ENCODE measurements around the gene THAP4.
"Not testable (repeated sequence)": the region's sequence is repeated elsewhere in the genome, so short reads cannot be mapped to it uniquely, and the experiment has no call there.

Gene THAP4

DNA sequence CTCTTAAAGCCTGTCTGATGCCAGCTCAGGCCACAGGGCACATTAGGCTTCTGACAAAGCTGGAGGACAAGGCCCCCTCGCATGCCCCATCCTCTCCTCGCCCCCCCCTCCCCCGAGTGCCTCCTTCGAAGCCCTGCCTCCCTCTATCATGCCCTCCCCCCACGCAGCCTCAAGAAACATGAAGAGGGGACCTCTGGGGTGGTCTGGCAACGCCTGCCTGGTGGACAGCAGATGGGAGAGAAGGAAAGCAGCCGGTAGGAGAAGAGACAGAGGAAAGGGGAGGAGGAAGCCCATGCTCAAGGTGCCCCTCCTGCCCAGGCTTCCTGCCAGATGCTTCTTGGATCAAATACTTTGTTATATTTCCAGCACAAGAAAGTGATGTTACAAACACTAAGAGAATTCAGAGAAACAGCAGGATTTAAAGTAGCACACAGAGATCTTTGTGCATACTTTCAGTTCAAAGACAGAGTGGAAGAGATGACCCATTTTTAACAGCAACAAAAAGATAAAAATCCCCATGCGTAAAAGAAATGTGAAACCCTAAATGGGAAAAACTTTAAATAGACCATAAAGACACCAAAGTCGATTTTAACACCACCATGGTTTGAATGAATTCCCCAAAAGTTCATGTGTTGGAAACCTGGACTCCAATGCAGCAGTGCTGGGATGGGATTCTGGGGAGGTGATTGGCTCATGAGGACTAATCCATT, 59.4 kb downstream of the THAP4 start:
- no peak for DNase-seq

DNA sequence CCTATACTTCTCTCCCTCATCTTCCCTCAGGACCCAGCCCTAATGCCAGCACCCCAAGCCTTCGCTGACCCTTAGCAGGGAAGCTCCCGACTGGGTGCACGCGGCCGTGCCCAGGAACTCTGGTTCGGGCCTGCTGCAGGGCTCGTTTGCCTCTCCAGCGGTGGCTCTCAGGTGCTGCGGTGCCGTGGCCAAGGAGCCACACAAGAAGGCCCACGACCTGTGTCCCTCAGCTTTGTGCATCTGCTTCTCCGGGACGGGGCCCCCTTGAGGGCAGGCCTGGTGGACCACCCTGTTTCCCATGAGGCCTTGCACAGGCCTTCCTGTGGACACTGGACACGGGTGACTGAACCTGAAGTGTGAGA, 60.7 kb downstream of the THAP4 start:
- no peak for DNase-seq

DNA sequence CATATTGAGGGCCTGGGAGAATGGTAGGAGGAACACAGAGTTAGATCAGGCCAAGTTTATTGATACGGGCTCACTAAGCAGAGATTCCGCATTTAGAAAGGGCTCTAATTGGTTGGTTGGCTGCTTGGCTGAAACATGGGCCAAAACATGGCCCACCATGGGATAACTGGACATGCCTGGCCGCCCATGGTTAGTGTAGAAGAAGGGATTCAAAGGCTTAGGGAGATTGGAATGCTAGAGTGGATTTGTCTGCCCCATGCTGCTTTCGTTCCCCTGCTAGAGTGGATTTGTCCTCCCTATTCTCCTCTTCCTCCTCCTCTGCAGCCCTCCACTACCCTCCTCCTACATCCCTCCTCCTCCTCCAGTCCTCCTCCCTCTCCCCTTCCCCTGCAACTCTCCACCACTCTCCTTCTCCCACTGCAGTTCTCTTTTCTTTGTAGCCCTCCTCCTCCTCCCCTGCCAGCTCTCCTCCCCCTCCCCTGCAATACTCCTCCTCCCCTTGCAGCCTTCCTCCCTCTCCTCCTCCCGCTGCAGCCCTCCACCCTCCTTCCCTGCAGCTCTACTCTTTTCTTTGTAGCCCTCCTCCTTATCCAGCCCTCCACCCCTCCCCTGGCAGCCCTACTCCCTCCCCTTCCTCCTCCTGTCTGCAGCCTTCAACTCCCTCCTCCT, 61.2 kb downstream of the THAP4 start:
- DNase-seq = no peak

DNA sequence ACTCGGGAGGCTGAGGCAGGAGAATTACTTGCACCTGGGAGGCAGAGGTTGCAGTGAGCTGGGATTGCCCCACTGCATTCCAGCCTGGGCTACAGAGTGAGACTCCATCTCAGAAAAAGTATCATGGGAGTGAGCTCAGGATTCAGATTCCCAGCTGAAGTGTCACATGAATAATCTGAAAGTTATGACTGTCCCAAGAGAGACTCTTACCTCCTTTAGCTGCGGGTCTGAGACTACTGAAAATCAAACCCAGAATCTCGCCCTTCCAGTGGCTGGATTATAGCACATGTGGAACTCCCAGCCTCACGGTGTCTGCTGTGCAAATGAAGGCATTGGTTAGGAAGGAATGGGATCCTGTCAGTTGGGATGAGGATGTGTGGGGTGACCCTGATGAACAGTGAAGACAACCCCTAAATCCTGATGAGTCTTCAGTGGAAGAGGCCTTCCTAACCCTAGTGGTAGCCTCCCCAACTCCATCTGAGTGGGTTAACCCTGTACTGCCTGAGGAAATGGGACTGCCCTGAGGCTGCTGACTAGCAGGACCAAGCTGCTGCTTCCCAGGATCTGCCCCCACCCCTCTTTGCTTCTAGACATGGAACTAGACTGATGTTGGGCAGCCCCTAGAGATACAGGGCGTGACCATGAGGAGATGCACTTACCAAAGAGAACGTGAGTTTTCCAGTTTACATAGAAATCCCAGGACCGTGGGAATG, 61.9 kb downstream of the THAP4 start:
- DNase-seq = no peak

DNA sequence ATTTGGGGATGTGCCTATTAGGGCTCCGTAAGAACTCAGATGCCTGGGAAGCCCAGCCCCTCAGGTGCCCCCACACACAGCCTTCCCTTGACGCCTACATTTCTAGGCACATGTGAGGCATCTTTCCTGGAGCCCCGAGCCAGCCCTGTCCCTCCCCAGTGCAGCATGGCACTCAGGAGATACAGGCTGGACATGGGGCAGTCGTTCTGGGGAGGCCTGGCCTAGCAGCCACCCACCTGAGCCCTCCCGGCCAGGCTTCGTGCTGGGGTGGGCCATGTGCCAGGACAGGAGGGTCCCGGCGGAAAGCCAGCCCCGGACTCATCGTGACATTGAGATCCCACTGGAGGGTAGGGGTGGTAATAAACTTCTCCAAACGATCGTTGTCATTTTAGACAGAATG, 63.2 kb downstream of the THAP4 start:
- no peak for DNase-seq

DNA sequence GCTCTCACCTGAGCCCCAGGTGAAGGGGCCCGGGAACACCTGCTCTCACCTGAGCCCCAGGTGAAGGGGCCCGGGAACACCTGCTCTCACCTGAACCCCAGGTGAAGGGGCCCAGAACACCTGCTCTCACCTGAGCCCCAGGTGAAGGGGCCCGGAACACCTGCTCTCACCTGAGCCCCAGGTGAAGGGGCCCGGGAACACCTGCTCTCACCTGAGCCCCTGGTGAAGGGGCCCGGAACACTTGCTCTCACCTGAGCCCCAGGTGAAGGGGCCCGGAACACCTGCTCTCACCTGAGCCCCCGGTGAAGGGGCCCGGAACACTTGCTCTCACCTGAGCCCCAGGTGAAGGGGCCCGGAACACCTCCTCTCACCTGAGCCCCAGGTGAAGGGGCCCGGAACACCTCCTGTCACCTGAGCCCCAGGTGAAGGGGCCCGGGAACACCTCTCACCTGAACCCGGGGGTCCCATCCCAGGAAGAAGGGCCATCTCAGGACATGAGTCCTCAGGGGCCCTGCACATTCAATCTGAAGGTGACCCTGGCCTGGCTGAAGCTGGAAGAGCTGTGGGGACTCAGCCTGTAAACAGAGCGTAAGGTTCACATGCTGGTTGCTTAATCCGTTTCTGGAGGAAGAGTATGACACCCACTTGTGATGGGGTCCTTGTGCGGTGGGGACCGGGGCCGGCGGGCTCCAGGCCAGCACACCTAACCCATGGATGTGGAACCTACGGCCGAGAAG, 63.9 kb downstream of the THAP4 start:
- DNase-seq = not testable (repeated sequence)

DNA sequence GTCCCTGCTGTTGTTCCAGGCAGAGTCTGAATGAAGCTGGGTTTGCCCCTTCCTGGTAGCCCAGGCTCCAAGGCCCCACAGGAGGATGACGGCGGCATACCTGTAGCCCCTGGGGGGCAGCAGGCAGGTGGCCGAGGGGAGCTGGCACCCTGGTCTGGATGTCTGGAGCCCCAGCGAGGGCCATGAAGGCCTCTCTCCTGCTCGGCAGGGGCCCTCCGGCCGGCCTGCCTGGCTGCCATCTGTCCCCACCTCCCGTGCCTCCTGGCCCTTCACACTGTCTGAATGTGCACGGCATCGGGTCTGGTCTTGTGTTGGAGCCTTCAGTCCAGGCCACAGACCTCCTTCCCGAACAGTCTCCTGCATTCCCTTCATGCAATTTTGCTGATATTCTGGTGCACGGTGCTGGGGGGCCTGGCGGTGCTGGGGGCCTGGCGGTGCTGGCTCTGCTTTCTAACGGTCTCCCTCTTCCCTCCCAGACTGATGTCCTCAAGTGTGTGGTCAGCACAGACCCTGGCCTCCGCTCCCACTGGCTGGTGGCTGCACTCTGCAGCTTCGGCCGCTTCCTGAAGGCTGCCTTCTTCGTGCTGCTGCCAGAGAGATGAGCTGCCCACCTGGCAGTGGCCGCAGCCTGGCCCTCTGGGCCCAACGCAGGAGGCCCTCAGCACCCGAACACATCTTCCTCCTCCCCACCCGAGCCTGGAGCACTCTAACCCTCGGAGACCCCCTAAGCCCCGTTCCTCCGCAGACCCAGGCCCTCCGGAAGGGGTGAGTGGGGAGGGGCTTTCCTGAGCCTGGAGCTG, 64.9 kb downstream of the THAP4 start:
- no peak for DNase-seq

DNA sequence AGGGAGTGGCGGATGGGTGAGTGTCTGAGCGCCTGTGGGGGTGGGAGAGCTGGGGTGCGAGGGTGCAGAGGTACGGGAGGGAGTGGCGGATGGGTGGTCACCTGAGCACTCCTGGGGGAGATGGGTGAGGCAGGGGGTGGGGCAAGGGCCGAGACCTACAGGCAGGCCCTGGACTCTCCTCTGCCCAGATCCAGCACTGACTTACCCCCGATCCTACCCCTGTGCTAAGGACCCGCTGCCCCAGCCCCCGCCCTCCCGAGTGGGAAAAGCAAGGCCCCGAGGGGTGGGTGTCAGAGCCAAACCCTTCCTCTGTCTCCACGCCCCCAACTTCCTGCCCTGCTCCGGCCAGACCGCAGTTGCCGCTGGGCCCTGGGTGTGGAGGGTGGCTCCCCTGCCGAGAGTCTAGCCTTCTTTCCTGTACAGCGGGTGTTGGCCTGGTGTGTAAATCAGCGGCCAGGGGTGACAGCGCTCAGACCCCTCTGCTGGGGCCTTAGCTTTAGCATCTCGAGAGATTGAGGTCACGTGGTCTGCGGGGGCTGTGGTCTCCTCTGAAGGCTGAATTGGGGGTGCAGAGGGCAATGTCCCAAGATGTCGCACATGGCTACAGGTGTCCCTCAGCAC, 65.9 kb downstream of the THAP4 start:
- DNase-seq = no peak

DNA sequence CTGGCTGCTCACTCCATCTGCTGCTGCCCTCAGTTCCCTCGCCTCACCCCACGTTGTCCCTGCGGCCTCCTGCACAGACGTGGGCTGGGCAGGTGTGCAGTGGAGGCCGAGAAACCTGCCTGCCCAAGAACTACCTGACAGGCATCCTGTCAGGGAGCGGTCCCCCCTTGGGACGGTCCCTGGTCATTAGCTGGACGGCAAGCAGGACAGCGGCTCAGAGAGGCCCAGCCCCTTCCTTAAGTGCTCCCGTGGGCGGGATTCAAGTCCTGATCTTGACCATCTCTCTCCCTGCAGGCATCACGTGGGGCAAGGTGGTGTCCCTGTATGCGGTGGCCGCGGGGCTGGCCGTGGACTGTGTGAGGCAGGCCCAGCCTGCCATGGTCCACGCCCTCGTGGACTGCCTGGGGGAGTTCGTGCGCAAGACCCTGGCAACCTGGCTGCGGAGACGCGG, 67.1 kb downstream of the THAP4 start:
- no peak for DNase-seq

DNA sequence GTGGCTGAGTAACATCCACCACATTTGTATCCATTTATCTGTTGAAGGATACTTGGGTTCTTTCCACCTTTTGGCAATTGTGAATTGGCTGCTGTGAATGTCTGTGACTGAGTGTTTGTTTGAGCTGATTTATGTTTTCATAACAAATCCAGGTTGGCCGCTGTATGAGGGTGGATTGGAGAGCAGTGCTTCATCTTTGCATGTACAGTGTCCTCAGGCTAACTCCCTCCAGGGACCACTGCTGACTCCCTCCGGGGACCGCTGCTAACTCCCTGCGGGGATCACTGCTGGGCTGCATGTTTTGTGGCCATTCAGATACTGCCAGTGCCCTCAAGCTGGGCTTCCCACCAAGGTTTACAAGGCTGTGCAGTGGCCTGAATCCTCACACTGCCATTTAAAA, 68.2 kb downstream of the THAP4 start:
- DNase-seq = no peak

DNA sequence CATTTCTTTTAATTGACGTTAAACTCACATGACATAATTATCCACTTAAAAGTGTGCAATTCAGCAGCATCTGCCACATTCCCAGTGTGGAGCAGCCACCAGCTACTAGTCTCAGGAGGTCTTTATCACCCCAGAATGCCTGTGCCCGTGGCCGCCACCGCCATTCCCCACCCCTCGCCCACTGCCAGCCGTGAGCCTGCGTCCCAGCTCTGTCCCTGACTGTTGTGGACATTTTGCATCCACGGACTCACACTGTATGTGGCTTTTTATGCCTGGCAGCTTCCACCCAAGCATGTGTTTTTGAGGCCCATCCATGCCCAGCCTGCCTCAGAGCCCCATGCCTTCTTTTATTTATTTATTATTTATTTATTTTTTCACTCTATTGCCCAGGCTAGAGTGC, 69.2 kb downstream of the THAP4 start:
- DNase-seq = no peak

DNA sequence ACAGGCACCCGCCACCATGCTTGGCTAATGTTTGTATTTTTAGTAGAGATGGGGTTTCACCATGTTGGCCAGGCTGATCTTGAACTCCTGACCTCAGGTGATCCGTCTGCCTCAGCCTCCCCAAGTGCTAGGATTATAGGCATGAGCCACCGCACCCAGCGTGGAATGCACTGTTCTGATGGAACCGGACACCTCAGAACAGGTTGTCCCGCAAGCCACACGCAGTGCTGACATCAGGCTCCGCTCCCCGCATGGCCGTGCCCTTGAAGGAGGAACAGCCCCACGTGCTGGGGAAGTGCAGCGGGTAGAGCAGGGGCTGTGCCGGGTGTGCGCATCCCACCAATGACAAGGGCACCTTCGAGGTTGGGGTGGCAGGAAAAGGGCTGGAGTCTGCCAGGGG, 69.7 kb downstream of the THAP4 start:
- DNase-seq = not testable (repeated sequence)

DNA sequence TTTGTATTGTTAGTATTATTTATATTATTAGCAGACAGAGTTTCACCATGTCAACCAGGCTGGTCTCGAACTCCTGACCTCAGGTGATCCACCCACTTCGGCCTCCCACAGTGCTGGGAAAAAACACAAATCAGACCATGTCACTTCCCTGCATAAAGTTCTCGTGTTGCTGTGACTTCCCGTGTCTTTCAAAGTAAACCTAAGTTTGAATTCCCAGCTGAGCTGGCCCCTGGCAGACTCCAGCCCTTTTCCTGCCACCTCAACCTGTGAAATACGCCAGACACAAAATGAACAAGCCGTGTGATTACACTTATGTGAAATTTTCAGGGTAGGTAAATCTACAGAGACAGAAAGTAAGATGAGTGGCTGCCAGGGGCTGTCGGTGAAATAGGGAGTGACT, 70.5 kb downstream of the THAP4 start:
- no peak for DNase-seq

DNA sequence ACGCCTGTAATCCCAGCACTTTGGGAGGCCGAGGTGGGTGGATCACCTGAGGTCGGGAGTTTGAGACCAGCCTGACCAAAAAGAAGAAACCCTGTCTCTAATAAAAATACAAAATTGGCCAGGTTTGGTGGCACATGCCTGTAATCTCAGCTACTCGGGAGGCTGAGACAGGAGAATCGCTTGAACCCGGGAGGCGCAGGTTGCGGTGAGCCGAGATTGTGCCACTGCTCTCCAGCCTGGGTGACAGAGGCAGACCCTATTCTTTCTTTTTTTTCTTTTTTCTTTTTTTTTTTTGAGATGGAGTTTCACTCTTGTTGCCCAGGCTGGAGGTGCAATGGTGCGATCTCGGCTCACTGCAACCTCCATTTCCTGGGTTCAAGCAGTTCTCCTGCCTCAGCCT, 70.9 kb downstream of the THAP4 start:
- DNase-seq = not testable (repeated sequence)

DNA sequence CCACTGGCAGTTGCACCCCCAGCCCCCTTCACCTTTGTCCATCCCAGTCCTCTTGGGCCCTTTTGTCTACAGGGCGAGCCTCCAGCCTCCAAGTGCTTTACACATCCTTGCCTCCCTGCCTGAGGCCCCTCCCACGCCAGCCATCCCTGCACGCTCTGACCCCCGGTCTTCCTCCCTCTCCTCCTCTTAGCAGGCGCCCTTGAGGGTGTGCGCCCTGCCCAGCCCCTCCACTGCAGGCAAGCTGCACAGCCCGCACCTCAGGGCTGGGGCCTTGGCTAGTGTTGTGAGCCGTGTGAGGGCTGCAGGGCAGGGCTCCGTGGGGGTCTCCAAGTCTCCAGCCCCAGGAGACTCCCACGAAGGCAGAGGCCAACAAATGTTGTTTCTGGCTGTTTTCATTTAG, 71.5 kb downstream of the THAP4 start:
- DNase-seq = no peak

DNA sequence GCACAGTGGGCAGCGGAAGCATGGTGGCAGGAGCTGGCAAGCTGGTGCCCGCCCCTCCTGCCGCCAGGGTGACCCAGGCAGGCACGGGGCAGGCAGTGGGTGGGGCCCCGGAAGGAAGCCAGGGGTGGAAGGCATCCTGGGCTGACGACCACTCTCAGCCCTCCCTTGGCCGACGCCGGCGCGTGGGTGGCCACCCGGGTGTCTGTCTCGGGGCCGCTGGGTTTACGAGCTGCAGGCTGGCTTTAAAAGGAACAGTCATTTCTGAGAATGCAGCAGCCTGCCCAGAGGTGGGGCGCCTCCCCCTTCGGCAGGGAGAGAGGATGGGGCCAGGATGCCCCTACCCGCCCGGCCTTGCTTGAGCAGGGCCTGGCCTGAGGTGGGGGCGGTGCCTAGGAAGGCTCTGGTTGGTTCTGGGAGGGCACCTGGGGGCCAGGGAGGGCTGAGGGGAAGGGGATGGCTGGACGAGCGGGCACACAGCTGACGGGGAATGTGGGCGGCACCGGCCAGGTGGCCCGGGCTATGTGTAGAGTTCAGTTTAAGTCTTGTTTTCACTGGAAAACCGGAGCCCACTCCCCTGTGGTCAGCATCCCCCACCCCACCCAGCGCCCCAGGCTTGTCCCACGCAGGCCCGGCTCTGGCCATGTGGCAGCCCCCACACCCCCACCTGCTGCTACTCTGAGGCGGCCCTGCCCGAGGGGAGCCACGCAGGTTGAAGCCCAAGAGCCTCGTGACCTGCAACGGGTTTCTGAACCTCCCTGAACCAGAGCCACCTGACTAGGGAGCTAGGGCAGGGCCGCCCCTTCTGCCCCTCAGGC, 72.2 kb downstream of the THAP4 start:
- DNase-seq = no peak

DNA sequence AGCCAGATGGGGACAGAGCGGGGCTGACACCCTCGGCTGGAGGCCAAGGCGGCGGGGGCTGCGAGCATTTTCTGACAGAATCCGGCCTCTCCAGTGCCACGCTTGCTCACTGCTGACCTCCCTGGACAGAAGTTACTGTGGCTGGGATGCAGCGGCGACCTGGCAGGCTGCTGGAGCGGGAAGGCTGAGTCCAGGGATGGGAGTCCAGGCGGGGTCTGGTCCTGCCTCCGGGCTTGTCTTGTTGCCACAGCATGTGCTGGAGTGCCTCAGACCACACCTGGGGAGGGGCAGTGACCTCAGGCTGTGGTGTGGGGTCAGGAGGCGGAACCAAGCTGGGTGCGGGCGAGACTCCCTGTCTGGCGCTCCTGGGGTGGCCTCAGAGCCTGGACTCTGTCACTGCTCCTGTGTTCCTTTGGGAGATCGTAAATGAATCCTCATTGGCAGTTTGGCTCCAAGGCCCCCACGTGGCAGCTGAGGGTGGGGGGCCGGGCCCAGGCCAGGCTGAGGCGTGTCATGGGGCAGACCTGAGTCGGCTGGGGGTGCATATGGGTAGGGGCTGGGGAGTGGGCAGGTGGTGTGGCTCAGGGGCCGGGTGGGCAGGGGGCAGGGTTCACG, 72.9 kb downstream of the THAP4 start:
- no peak for DNase-seq

DNA sequence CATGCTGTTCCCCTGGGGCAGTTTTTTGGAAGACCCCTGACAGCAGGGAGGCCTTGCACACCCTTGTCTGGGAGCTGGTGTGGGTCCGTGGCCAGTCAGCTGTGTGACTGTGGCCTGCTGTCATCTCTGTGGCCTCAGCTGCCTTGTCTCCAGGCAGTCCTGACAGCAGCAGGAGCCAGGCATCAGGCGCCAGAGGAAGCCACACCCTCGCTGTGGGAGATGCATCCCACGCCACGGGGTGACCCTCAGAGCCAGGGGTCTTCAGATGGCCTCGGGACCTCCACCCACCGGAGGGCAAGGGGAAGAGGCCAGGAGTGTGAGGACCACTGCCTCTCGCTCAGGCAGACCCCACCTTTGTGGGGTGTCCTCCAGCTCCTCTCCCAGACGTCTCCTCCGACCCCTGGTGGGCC, 73.4 kb downstream of the THAP4 start:
- DNase-seq = no peak

DNA sequence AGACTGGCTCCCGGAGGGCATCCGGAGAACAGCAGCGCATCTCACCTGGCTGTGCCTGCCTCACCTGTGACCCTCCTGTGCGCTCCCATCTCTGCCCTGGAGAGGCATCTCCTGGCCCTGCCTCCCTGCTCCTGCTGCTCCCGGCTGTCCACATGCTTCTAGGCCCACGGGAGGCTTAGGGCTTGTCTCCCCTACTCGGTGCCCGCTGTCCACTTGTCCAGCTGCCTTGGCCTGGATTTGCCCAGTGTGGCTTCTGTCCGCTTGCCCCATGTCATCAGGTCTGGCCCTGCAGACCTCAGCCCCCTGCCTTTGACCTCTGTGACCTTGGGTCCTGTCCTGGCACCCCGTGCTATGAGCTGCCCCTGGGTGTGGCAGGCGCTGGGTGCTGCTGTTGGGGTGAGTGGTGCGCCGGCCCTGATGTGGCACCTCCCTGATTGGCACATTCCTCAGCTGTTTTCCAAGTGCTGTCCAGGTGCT, 73.9 kb downstream of the THAP4 start:
- DNase-seq = no peak

DNA sequence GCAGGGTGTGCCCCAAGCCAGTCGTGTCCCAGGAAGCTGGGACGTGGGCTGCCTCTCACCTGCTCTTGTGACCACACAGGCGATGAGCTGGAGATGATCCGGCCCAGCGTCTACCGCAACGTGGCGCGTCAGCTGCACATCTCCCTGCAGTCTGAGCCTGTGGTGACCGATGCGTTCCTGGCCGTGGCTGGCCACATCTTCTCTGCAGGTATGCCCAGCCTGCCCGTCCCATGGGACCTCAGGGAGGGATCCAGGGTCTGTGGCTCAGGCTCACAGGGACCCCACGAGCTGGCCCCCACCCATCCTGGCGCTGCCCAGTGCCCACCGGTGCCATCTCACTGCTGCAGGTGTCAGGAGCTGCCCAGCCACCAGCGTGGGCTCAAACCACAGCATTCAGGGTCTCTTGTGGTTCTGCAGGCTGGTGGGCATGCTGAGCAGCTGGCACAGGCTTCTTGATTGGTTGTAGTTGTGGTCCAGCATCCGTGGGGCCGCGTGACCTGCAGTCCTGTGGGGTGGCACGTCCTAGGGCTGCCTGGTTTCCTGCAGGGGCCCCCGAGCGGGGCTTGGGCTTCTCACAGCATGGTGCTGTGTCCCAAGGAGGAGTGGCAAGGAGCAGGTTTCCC, 74.6 kb downstream of the THAP4 start:
- no peak for DNase-seq
